ENCODE results near the gene CCDC82. TPM values are rescaled to one million over a fixed set of nuclear protein-coding genes. Genes with fewer than 3 reads are reported as not detected.

The CCDC82 gene
- total and polyA plus RNA-seq, 2 donors (not counting 1 experiment from before 2014, with no cell fraction given) = 12.9 to 34.1 TPM

DNA sequence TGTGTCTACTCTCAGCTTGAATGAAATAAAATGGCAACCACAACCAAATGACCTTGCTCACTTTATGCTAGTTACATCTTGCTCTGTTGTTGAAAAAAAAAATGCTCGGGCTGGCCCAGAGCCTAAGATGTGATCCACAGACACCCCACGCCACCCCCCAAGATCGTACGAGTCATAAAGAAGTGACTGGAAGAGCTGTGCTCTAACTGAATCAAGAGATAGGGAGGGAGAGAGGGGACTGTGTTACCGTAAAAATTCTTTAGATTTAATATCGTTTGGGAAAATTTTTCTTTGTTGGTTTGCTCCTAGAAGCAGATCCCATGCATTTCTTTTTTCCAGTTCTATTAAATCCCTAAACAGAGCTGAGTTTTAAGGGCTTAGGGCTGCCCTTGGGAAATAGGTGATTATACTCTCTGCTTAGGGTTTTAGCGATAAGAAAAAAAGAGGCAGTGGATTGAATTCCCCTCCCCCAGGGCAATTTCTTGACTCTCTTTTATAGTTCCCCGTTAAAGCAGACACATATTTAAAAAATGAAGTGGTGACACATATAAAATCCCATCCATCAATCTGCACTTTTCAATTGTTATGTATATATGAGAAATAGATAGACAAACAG lies 61.2 kb downstream of the CCDC82 start:
- no peak overlapping the region for H3K4me3 Mint-ChIP-seq
- Histone ChIP-seq H3K9me3 (ENCODE audit: control extremely low read depth in 1 of 3, control insufficient read depth in 2 of 3, insufficient read depth in 1 of 3, low read length in 2 of 3) (no peaks in the 10 kb centered on the region), H3K4me3 (ENCODE audit: control extremely low read depth in 1 of 5, extremely low read depth in 1 of 5, insufficient read depth in 1 of 5, low read depth in 2 of 5, low read length in 4 of 5) (no peak overlapping the region), H4K20me1 (ENCODE audit: control insufficient read depth, insufficient read depth, low read length, poor library complexity, severe bottlenecking) (peaks cover 26% of the 10 kb centered on the region), H3K27me3 (replicated peaks in 1 of 4; ENCODE audit: control extremely low read depth in 1 of 4, control insufficient read depth in 3 of 4, insufficient read depth in 4 of 4, low read length in 3 of 4) (no peaks in the 10 kb centered on the region), H3K27ac (ENCODE audit: low read length in 2 of 2) (no peak overlapping the region), H2AFZ (ENCODE audit: insufficient read depth, low read depth, low read length, poor library complexity, severe bottlenecking) (no peak overlapping the region), H3K9ac (ENCODE audit: low read length) (no peak overlapping the region), H3K36me3 (replicated peaks in 1 of 2; ENCODE audit: control extremely low read depth in 1 of 2, control insufficient read depth in 1 of 2, extremely low read depth in 1 of 2, insufficient read depth in 2 of 2, low read length in 1 of 2) (peaks cover 3 to 6% of the 10 kb centered on the region in 2 experiments), H3K4me2 (replicated peaks; ENCODE audit: low read depth, low read length, poor library complexity, severe bottlenecking) (no peak overlapping the region), H3K79me2 (ENCODE audit: control insufficient read depth, insufficient read depth, low read length) (peaks cover 91% of the 10 kb centered on the region), H3K4me1 (ENCODE audit: control insufficient read depth in 2 of 2, insufficient read depth in 2 of 2, low read length in 2 of 2) (peaks cover 6 to 15% of the 10 kb centered on the region in 2 donors)
- TF ChIP-seq, protein P1, sequence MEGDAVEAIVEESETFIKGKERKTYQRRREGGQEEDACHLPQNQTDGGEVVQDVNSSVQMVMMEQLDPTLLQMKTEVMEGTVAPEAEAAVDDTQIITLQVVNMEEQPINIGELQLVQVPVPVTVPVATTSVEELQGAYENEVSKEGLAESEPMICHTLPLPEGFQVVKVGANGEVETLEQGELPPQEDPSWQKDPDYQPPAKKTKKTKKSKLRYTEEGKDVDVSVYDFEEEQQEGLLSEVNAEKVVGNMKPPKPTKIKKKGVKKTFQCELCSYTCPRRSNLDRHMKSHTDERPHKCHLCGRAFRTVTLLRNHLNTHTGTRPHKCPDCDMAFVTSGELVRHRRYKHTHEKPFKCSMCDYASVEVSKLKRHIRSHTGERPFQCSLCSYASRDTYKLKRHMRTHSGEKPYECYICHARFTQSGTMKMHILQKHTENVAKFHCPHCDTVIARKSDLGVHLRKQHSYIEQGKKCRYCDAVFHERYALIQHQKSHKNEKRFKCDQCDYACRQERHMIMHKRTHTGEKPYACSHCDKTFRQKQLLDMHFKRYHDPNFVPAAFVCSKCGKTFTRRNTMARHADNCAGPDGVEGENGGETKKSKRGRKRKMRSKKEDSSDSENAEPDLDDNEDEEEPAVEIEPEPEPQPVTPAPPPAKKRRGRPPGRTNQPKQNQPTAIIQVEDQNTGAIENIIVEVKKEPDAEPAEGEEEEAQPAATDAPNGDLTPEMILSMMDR (IDR thresholded peaks at IDR 0.05) = no peak
- no peak for TF ChIP-seq EZH2 (IDR thresholded peaks at IDR 0.05; ENCODE audit: borderline replicate concordance, insufficient read depth, low read depth, low read length, poor library complexity, severe bottlenecking)
- DNase-seq = no peak
- WGBS (ENCODE audit: insufficient coverage) = 100% methylated on average over 3 of the region's 8 CpGs
- ATAC-seq (ENCODE audit: low read depth) = no peak
- no peaks in the 10 kb centered on the region for H3K27me3 Mint-ChIP-seq
- POLR2A ChIA-PET = no interaction called here
- CTCF ChIA-PET = interaction anchor here (1.1 to 3.0 kb wide), 4 partner anchors 10 to 237 kb away, joined by 3 to 7 read pairs (median 5); partner anchors contain the start of gene MAML2
- intact Hi-C loops (cut with micrococcal nuclease) = no loop called here
- H3K4me1 Mint-ChIP-seq = peaks cover 41% of the 10 kb centered on the region
- H3K27ac Mint-ChIP-seq = no peak overlapping the region
- H3K9me3 Mint-ChIP-seq (ENCODE audit: insufficient read depth) = no peaks in the 10 kb centered on the region

DNA sequence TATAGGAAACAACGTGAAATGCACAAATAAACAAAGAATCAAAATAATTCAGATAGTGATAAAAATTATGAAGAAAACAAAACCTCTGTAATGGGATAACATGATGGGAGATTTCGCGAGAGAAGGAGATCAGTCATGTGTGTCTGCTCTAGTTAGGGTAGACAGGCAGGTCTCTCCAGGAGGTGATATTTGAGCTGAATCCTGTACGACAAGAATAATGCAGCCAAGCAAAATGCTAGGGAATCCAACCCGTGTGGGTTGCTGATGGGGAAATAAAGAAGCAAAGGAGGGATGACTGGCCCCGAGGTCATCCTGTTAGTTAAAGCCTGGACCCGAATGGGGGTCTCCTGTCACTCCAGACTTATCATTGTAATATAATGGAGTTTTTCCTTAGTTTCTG lies 62.8 kb downstream of the CCDC82 start:
- no peak for ATAC-seq (ENCODE audit: low read depth)
- intact Hi-C loops (cut with micrococcal nuclease) = no loop called here
- H3K27me3 Mint-ChIP-seq = no peaks in the 10 kb centered on the region
- ChIA-PET POLR2A (no interaction called here), CTCF (no interaction called here)
- no peaks in the 10 kb centered on the region for H3K9me3 Mint-ChIP-seq (ENCODE audit: insufficient read depth)
- no peak overlapping the region for H3K4me3 Mint-ChIP-seq
- no peak for TF ChIP-seq EZH2 (IDR thresholded peaks at IDR 0.05; ENCODE audit: borderline replicate concordance, insufficient read depth, low read depth, low read length, poor library complexity, severe bottlenecking)
- TF ChIP-seq, protein P1 (IDR thresholded peaks at IDR 0.05) = no peak
- Histone ChIP-seq H3K4me3 (ENCODE audit: control extremely low read depth in 1 of 5, extremely low read depth in 1 of 5, insufficient read depth in 1 of 5, low read depth in 2 of 5, low read length in 4 of 5) (no peak overlapping the region), H3K9me3 (ENCODE audit: control extremely low read depth in 1 of 3, control insufficient read depth in 2 of 3, insufficient read depth in 1 of 3, low read length in 2 of 3) (no peaks in the 10 kb centered on the region), H3K27me3 (replicated peaks in 1 of 4; ENCODE audit: control extremely low read depth in 1 of 4, control insufficient read depth in 3 of 4, insufficient read depth in 4 of 4, low read length in 3 of 4) (no peaks in the 10 kb centered on the region), H4K20me1 (ENCODE audit: control insufficient read depth, insufficient read depth, low read length, poor library complexity, severe bottlenecking) (peaks cover 19% of the 10 kb centered on the region), H3K4me1 (ENCODE audit: control insufficient read depth in 2 of 2, insufficient read depth in 2 of 2, low read length in 2 of 2) (peaks cover 3 to 10% of the 10 kb centered on the region in 2 donors), H3K4me2 (replicated peaks; ENCODE audit: low read depth, low read length, poor library complexity, severe bottlenecking) (no peak overlapping the region), H2AFZ (ENCODE audit: insufficient read depth, low read depth, low read length, poor library complexity, severe bottlenecking) (no peak overlapping the region), H3K79me2 (ENCODE audit: control insufficient read depth, insufficient read depth, low read length) (peaks cover 90% of the 10 kb centered on the region), H3K9ac (ENCODE audit: low read length) (no peak overlapping the region), H3K27ac (ENCODE audit: low read length in 2 of 2) (no peak overlapping the region), H3K36me3 (replicated peaks in 1 of 2; ENCODE audit: control extremely low read depth in 1 of 2, control insufficient read depth in 1 of 2, extremely low read depth in 1 of 2, insufficient read depth in 2 of 2, low read length in 1 of 2) (peaks cover 3 to 6% of the 10 kb centered on the region in 2 experiments)
- 100% methylated on average over 3 of the region's 7 CpGs for WGBS (ENCODE audit: insufficient coverage)
- H3K4me1 Mint-ChIP-seq = peaks cover 31% of the 10 kb centered on the region
- no peak overlapping the region for H3K27ac Mint-ChIP-seq
- DNase-seq = no peak

All from B cell (primary cell).